Measurements from ENCODE around the gene ZNF75A.
"Not testable (repeated sequence)": the region's sequence is repeated elsewhere in the genome, so short reads cannot be mapped to it uniquely, and the experiment has no call there.

Gene ZNF75A

GRCh38 chr16:3305109-3306068 lies at the start of gene ZNF75A, which contains the start of gene TIGD7:
Gene ZNF75A (plus strand): TSS chr16:3305497. CDS start chr16:3308429, 2,932 bp downstream.
Gene TIGD7 (minus strand): TSS chr16:3305430. CDS start chr16:3300614, 4,816 bp downstream.
- peak within 1 kb of the TSS; percentile 87 for H3K4me3 ChIP-seq (ENCODE audit: low read length)
- H3K27ac ChIP-seq (ENCODE audit: low read length) = no peak within 1 kb of the TSS
- peaks cover 42% of the 10 kb centered on the region for H3K36me3 ChIP-seq (ENCODE audit: insufficient read depth, low read depth, low read length)
- H3K9ac ChIP-seq (ENCODE audit: low read depth, low read length) = peak within 1 kb of the TSS; percentile 83
- H3K4me1 ChIP-seq (ENCODE audit: insufficient read depth, low read length) = no peaks in the 10 kb centered on the region
- peaks cover 75% of the 10 kb centered on the region for H3K9me3 ChIP-seq (ENCODE audit: insufficient read depth, low read depth, low read length)
- peaks cover 8% of the 10 kb centered on the region for H3K27me3 ChIP-seq (ENCODE audit: insufficient read depth, low read length)

DNA sequence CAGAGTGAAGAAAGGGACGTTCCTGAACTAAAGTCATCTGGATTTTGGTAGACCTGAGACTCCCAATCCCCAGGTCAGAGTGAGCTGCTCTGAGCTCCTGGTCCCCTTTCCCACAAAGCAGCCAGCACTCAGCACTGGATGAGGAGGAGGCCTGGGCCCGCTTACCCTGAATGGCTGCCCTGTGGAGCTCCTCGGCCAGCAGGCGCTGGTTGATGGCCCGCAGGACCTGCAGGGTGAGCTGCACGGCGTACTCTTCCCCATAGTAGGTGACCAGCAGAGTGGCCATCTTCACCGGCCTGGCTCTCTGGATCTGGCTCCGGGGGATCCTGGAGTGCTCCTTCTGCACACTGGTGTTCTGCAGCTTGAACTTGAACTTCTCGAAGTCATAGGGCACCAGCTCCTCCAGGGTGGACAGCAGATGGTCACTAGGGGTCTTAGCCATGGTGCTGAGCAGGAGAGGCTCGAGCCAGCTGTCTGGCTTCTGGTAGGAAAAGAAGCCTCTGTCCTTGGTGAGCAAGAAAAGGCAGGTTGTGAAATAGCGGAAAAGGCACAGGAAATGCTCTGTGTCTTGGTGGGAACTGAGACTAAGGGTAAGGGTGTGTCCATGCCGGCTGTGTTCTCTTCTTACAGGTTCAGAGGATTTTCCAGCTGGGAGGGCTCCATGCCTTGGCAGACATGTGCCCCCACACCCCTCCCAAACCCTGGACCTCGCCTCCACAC lies 49.0 kb upstream of the ZNF75A start, which contains the start of gene MEFV:
Gene MEFV, minus strand, starts transcription at position 488 of the 720 bp plus-strand sequence. Its CDS starts 46 bp downstream, at position 442.
- Histone ChIP-seq H3K36me3 (ENCODE audit: insufficient read depth, low read depth, low read length) (no peaks in the 10 kb centered on the region), H3K4me3 (ENCODE audit: low read length) (no peak within 1 kb of the TSS), H3K27ac (ENCODE audit: low read length) (no peak within 1 kb of the TSS), H3K9me3 (ENCODE audit: insufficient read depth, low read depth, low read length) (peaks cover 19% of the 10 kb centered on the region), H3K27me3 (ENCODE audit: insufficient read depth, low read length) (no peaks in the 10 kb centered on the region), H3K9ac (ENCODE audit: low read depth, low read length) (no peak within 1 kb of the TSS), H3K4me1 (ENCODE audit: insufficient read depth, low read length) (no peaks in the 10 kb centered on the region)

GRCh38 chr16:3256866-3257465 lies 48.3 kb upstream of the ZNF75A start:
- H3K36me3 ChIP-seq (ENCODE audit: insufficient read depth, low read depth, low read length) = no peaks in the 10 kb centered on the region
- H3K9me3 ChIP-seq (ENCODE audit: insufficient read depth, low read depth, low read length) = peaks cover 19% of the 10 kb centered on the region
- H3K4me3 ChIP-seq (ENCODE audit: low read length) = no peak overlapping the region
- H3K27ac ChIP-seq (ENCODE audit: low read length) = no peak overlapping the region
- no peak overlapping the region for H3K9ac ChIP-seq (ENCODE audit: low read depth, low read length)
- no peaks in the 10 kb centered on the region for H3K4me1 ChIP-seq (ENCODE audit: insufficient read depth, low read length)
- H3K27me3 ChIP-seq (ENCODE audit: insufficient read depth, low read length) = no peaks in the 10 kb centered on the region

DNA sequence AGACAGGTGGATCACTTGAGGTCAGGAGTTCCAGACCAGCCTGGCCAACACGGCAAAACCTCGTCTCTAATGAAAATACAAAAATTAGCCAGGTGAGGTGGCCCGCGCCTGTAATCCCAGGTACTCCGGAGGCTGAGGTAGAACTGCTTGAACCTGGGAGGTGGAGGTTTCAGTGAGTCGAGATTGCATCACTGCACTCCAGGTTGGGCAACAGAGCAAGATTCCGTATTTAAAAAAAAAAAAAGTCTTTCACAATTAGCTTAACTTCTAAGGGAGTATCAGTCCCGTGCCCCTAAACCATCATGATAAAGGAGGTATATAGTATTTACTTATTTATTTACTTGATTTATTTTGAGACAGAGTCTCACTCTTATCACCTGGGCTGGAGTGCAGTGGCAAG lies 45.5 kb upstream of the ZNF75A start:
- no peak overlapping the region for H3K4me3 ChIP-seq (ENCODE audit: low read length)
- H3K9me3 ChIP-seq (ENCODE audit: insufficient read depth, low read depth, low read length) = peaks cover 19% of the 10 kb centered on the region
- H3K27ac ChIP-seq (ENCODE audit: low read length) = no peak overlapping the region
- H3K4me1 ChIP-seq (ENCODE audit: insufficient read depth, low read length) = no peaks in the 10 kb centered on the region
- no peaks in the 10 kb centered on the region for H3K36me3 ChIP-seq (ENCODE audit: insufficient read depth, low read depth, low read length)
- H3K27me3 ChIP-seq (ENCODE audit: insufficient read depth, low read length) = peaks cover 2% of the 10 kb centered on the region; the same call in 1 of the 2 replicates
- no peak overlapping the region for H3K9ac ChIP-seq (ENCODE audit: low read depth, low read length)

DNA sequence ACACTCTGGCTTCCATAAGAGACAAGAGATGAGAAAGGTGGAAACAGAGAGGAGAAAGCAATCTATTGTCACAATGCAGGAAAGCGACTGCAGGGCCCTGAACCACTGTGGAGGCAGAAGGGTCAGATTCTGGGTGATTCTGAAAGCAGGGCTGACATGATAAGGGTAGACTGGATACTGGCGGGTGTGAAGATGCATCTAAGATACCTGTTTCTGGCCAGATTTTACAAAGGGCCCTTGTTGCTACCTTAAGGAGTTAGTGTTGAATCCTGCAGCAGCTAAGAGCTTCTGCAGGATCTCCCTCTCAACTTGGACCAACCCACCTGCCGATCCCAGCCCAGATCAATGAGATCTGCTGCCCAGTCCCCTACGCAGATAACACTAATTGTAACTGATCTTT lies 42.8 kb upstream of the ZNF75A start:
- Histone ChIP-seq H3K9me3 (ENCODE audit: insufficient read depth, low read depth, low read length) (peaks cover 12% of the 10 kb centered on the region), H3K36me3 (ENCODE audit: insufficient read depth, low read depth, low read length) (no peaks in the 10 kb centered on the region), H3K4me3 (ENCODE audit: low read length) (no peak overlapping the region), H3K4me1 (ENCODE audit: insufficient read depth, low read length) (no peaks in the 10 kb centered on the region), H3K27ac (ENCODE audit: low read length) (no peak overlapping the region), H3K9ac (ENCODE audit: low read depth, low read length) (no peak overlapping the region), H3K27me3 (ENCODE audit: insufficient read depth, low read length) (peaks cover 4% of the 10 kb centered on the region; the same call in 1 of the 2 replicates)

DNA sequence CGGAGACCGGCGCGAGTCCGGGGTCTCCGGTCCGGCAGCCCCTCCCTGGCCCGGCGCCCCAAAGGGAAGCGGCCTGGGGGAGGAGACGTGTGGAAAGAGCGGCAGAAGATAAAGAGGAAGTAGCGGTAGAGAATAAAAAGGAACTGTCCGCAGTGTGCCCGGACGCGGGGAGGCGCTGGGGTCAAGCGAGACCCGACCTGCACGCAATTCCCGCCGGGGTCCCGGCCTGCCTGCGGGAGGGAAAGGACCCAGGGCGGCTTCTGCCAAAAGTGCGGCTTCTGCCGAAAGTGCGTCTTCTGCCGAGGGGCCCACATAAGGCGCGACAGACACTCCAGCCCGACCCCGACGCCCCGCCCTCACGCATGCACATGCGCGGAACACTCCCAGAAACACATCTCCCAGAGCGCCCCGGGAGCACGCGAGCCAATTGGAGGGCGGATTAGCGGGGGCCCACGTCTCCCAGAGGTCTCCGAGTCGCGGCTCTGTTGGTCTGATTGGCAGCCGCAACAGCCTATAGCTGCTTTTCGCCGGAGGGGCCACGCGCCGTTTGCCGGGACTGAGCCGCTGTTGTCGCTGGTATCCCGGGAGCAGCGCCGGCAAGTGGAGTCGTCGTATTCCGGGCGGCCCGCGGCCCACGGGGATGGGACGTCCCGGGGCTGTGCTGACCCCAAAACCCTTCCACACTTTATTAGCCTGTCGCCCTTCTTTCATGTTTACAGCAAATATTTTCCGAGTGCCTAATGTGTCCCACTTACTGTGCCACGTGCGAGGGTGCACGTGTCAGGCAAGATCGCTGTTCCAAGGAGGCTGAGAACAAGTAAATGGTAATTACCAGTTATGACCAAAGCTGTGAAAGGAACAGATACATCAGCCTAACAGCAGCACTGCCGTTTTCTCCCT lies 40.9 kb upstream of the ZNF75A start:
- H3K4me1 ChIP-seq (ENCODE audit: insufficient read depth, low read length) = no peaks in the 10 kb centered on the region
- H3K27me3 ChIP-seq (ENCODE audit: insufficient read depth, low read length) = peaks cover 4% of the 10 kb centered on the region; the same call in 1 of the 2 replicates
- no peak overlapping the region for H3K9ac ChIP-seq (ENCODE audit: low read depth, low read length)
- H3K27ac ChIP-seq (ENCODE audit: low read length) = no peak overlapping the region
- peaks cover 2% of the 10 kb centered on the region for H3K9me3 ChIP-seq (ENCODE audit: insufficient read depth, low read depth, low read length)
- no peaks in the 10 kb centered on the region for H3K36me3 ChIP-seq (ENCODE audit: insufficient read depth, low read depth, low read length)
- H3K4me3 ChIP-seq (ENCODE audit: low read length) = 0 out of 2 replicates have a peak overlapping the region, but pooled peaks have one; percentile 29

DNA sequence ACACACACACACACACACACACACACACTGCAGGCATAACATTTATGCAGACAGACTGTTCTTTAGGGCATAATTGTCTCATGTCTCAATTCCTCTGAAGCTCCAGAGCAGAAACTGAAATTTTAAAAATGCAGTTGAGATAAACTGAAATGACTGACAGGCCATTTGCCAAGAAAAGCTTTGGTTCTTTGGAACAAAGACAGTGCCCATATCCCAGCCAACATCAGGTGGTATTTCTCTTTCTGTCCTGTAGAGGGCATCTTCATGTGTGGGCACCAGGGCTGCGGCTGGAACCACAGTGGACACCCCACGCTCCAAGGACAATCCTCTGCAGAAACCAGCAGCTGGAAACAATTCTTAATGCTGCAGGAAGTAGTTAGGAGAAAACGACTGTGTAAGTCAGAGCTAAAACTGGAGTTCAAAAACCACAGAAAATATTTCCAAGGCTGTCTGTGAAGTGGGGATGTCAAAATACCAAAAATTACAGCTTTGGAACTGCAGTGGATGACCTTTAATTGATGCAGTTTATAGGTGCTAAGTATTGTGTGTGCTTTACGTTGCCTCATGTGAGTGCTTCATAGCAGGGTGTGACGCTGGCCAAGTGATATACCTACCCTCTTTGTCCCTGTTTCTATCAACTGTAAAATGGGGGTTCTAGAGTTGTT lies 38.3 kb upstream of the ZNF75A start:
- H3K9ac ChIP-seq (ENCODE audit: low read depth, low read length) = no peak overlapping the region
- no peak overlapping the region for H3K4me3 ChIP-seq (ENCODE audit: low read length)
- H3K9me3 ChIP-seq (ENCODE audit: insufficient read depth, low read depth, low read length) = no peaks in the 10 kb centered on the region; the same call in 1 of the 2 replicates
- H3K27me3 ChIP-seq (ENCODE audit: insufficient read depth, low read length) = peaks cover 4% of the 10 kb centered on the region; the same call in 1 of the 2 replicates
- no peaks in the 10 kb centered on the region for H3K36me3 ChIP-seq (ENCODE audit: insufficient read depth, low read depth, low read length)
- no peaks in the 10 kb centered on the region for H3K4me1 ChIP-seq (ENCODE audit: insufficient read depth, low read length)
- no peak overlapping the region for H3K27ac ChIP-seq (ENCODE audit: low read length)

DNA sequence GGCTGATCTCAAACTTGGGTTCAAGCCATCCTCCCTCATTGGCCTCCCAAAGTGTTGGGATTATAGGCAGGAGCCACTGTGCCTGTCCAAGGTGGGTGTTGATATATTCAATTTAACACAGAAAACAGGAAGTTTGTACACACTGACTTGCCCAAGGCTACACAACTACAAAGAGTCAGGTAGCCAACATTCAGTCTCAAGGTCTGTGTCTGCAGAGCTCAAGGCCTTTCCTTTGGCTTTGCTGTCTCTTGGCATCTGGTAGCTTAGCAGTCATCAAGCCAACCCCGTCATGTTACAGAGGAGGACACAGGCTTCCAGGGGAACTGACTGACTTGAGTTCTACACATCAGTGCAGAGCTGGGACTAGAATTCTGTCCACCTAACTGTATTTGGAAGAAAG lies 37.0 kb upstream of the ZNF75A start:
- H3K9me3 ChIP-seq (ENCODE audit: insufficient read depth, low read depth, low read length) = no peaks in the 10 kb centered on the region; the same call in 1 of the 2 replicates
- H3K36me3 ChIP-seq (ENCODE audit: insufficient read depth, low read depth, low read length) = no peaks in the 10 kb centered on the region
- H3K27me3 ChIP-seq (ENCODE audit: insufficient read depth, low read length) = peaks cover 4% of the 10 kb centered on the region; the same call in 1 of the 2 replicates
- no peaks in the 10 kb centered on the region for H3K4me1 ChIP-seq (ENCODE audit: insufficient read depth, low read length)
- H3K4me3 ChIP-seq (ENCODE audit: low read length) = no peak overlapping the region
- no peak overlapping the region for H3K9ac ChIP-seq (ENCODE audit: low read depth, low read length)
- no peak overlapping the region for H3K27ac ChIP-seq (ENCODE audit: low read length)

- H3K4me1 ChIP-seq (ENCODE audit: insufficient read depth, low read length); H3K4me3 ChIP-seq (ENCODE audit: low read length); H3K9ac ChIP-seq (ENCODE audit: low read depth, low read length); H3K27ac ChIP-seq (ENCODE audit: low read length); H3K9me3 ChIP-seq (ENCODE audit: insufficient read depth, low read depth, low read length); H3K36me3 ChIP-seq (ENCODE audit: insufficient read depth, low read depth, low read length); H3K27me3 ChIP-seq (ENCODE audit: insufficient read depth, low read length): not testable (repeated sequence)
Observed at GRCh38 chr16:3270718-3271117, 34.6 kb upstream of the ZNF75A start.

DNA sequence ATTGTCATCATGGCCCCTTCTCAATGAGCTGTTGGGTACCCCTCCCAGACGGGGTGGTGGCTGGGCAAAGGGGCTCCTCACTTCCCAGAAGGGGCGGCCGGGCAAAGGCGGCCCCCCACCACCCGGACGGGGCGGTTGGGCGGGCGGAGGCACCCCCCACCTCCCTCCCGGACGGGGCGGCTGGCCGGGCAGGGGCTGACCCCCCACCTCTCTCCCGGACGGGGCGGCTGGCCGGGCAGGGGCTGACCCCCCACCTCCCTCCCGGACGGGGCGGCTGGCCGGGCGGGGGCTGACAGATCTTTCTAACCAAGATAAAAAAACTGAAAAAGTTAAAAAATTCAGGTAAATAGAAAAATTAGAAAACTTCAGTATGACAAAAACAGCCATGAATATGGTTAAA lies 34.0 kb upstream of the ZNF75A start:
- not testable (repeated sequence) for H3K9me3 ChIP-seq (ENCODE audit: insufficient read depth, low read depth, low read length); H3K4me1 ChIP-seq (ENCODE audit: insufficient read depth, low read length); H3K9ac ChIP-seq (ENCODE audit: low read depth, low read length); H3K27me3 ChIP-seq (ENCODE audit: insufficient read depth, low read length); H3K4me3 ChIP-seq (ENCODE audit: low read length); H3K36me3 ChIP-seq (ENCODE audit: insufficient read depth, low read depth, low read length); H3K27ac ChIP-seq (ENCODE audit: low read length)

All from iPS-20b (cell line).